CMK (cell line): Measurements from ENCODE around the gene EYA2.

Source experiments
- DNase-seq: peaks from one replicate; pipeline ENCODE4 v3.0.0-alpha.2; 2010; ENCODE audit warnings: low read depth

Gene EYA2

DNA sequence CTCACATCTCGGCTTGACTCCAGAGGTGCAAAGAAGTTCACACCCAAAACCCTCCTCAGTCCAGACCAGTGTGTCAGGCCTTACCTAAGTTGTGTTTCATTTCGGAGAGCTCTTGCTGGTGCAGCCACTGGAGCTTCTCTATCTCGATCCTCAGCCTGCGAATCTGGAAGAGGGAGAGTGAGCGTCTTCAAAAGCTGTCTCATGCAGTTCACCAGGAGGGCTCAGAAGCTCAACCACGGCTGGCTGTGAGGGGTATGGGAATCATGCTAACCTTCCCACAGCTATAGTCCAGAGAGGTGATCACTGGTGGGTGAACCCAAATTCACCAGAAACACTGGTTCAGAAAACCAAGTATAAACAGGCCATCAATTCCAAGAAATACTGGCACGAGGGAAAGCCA lies 332.5 kb downstream of the EYA2 start:
- no peak for DNase-seq

DNA sequence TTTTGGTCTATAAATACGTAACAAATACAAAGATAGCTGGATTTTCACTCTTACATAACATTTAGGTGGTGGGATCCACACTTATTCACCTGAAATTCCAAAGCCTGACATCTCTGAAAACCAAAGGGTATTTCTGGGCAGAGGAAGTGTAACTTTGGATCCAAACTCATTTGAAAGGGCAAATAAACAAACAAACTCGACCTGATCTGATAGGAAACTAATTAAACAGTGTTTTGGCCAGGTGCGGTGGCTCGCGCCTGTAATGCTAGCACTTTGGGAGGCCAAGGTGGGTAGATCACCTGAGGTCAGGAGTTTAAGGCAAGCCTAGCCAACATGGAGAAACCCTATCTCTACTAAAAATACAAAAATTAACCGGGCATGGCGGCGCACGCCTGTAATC lies 332.9 kb downstream of the EYA2 start:
- DNase-seq: no peak

DNA sequence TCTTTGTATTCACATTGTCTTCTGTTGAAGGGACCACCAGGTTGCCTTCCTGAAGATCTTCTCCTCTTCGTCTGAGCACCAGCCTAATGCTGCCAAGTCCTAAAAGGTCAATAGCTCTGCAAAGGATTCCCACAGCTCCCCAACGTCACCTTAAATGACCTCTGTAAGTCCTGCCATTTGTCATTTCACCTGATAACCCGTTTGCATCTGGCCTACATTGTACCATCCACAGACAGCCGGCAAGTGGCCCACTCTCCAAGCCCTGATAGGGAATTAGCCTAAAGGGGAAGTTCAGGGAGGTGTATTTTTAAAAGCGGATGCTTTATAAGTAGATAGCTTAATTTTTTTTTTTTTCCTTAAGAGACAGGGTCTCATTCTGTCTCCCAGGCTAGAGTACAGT lies 334.0 kb downstream of the EYA2 start:
- DNase-seq: no peak

DNA sequence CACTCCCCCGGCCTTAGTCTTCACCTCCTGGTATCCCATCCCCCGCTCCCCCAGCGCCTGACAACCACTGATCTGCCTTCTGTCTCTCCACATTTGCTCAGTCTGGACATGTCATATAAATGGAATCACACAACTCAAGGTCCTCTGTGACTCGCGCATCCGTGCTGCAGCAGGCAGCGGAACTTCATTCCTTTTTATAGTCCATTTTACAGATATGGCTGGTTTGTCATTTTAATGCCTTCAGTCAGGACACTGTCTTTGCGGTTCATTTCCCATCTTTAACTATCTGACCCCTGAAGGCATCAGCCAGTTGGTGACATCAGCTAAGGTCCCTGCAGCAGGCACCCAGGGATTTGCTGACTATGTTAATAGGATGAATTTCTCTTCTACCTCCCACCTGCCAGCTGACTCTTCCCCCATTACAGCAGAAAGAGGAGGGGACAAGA lies 336.2 kb downstream of the EYA2 start:
- DNase-seq: no peak

DNA sequence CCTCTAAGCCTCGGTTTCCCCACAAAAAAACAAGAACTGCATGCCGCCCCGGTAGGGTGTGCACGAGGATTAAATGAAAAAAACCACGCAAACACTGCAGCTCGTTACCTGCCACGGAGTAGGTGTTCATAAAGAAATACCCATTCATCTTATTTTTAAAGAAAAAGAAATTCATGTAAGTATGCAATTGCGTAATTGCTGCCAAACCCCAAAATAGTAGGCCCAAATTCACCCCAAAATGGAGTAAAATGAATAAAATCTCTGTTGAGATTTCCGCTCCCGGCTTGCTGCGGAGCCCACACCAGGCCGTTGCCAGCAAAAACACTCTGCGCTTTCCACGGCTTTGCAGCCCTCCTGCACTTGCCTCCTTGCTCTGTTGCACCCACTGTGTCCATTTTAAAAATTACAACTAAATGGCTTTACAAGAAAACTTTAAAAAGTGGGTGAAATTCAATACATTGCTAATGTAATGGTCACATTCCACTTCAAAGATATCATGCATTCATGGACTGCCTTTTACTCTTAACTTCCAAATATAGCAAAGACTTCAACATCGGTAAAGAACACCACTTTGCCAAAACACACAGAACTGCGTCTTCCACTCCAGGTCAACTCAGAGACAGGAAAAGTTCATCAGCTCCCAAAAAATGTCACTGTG lies 336.9 kb downstream of the EYA2 start:
- DNase-seq: no peak

DNA sequence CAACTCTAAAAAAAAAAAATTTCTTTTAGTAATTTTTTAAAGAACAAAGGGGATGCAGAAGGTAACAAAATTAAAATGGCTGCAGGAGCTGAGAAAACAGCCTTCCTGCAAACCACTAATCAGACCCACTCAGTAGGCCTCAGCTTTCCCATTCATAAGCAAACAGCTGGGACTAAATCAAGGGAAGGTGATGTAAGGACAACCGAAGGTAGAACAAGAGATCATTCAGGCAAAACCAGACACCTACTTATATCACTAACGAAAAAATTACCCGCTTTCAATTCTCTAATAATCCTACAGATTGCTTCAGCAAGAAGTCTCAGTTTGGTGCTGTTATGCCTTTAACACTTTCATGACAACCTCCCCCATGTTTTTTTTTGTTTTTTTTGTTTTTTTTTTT lies 337.9 kb downstream of the EYA2 start:
- DNase-seq: no peak

DNA sequence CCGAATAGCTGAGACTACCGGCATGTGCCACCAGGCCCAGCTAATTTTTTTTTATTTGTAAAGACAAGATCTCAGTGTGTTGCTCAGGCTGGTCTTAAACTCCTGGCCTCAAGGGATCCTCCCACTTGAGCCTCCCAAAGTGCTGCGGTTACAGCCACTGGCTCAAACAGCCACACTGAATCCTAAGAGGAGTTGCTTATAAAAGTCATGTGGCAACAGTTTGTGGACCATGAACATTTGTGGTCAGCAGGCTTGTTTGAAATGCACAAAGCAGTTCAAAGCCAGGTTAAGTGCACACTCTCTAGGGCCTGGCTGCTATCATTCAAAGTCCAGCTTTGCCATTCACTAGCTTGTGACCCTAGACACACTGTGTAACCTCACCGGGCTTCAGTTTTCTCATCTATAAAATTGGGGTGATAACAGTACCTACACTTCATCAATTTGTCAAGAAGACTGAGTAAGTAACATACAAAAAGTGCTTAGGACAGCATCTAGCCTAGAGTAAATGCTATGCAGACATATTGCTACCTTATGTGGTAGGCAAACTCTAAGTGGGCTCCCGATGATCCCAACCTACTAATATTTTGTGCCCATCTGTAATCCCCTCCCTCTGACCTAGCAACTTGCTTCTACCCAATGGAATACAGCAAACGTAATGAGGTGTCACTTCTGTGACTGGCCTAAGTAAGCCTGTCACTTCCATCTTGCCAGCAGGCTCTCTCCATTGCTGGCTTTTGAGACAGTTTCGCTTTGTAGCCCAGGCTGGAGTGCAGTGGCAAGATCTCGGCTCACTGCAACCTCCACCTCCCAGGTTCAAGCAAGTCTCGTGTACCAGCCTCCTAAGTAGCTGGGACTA lies 338.9 kb downstream of the EYA2 start:
- no peak for DNase-seq

DNA sequence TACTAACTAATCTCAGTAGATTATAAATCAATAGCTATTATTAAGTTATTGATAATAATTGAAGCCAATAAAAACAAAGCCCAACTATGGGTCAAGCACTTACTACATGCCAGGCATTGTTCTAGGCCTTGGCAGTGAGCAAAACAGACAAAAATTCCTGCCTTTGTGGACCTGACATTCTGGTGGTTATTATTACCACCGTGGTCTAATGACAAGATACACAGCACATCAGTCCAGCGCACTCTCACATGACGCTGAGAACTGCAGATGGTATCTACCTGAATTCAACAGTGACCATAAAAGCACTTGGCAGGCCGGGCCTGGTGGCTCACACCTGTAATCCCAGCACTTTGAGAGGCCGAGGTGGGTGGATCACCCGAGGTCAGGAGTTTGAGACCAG lies 340.5 kb downstream of the EYA2 start:
- no peak for DNase-seq

DNA sequence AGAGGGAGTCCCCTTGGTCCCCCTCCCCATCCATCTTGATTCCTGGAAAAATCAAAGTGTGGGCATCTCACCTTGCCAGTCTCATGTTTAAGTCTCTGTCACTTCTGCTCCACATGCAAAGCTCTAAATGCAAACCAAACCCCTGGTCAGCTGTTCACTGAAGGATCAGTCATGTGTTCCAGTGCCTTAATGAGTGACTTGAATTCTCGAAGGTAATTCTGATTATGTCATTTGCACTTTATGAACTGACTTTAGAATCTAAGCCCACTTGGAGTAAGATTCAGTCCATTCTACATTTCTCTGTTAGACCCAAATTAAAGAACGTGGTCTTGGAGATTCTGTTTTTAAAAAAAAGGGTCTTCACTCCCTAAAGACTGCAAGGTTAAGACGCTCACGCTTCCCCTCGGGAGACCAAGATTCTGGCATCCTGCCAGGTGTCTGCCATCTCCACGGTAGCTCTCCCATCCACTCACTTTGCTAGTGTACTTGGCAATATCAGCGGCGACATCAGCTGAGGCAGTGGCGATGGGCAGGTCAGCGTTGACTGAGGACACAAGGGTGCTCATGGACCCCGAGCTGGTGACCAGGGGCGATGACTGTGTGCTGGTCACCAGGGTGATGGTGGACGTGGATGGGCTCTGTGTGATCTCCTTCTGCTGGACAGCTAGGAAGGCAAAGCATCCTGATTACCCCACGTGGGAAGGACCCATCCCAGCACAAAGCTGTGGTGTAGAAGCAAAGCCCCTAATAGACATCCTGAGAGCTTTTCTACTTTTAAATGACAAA lies 341.4 kb downstream of the EYA2 start:
- DNase-seq: no peak

DNA sequence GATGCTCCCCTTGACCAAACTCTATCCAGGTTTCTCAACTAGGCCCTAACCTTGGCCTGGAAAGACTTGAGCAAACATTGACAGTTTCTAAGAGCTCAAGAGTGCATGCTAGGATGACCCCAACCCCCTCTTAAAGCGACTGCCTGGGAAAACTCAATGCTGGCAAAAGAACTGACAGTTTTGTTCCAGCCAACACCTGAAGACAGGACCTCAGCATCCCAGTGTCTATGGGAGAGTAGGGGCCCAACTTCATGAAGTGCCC lies 341.9 kb downstream of the EYA2 start:
- no peak for DNase-seq

DNA sequence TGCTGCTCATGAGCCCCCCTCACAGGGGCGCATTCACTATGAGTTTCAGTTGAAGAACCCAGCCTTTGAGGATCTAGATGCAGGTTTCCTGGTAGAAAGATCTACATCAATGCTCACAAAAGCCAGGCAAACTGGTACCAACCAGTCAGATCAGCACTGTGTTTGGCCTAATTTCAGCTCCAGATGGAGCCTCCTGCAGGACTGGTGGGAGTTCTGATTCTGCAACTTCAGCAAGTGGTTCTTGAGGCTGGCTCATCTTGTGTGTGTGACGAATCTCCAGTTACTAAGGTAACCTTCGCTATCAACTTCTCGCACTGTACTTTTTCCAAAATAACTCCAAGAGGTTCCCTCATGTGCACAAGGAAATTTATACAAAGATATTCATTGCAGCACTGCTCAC lies 343.1 kb downstream of the EYA2 start:
- no peak for DNase-seq
